Glutamatergic neuron (in vitro differentiated cells): ENCODE results near the gene PIP5K1C. TPM values are rescaled to one million over a fixed set of nuclear protein-coding genes. Genes with fewer than 3 reads are reported as not detected.

Experiments
- DNase-seq: peaks from one replicate; pipeline ENCODE4 v3.0.0; 2022
- H3K27ac Mint-ChIP-seq: one replicate; pipeline ENCODE4 v1.8.0; 2020; ENCODE audit warnings: mild to moderate bottlenecking, mixed read lengths, inconsistent platforms; ENCODE audit not compliant: unreplicated experiment
- H3K27me3 Mint-ChIP-seq: one replicate; pipeline ENCODE4 v1.8.0; 2020; ENCODE audit warnings: mild to moderate bottlenecking, moderate library complexity, mixed read lengths, inconsistent platforms; ENCODE audit not compliant: unreplicated experiment
- H3K36me3 Mint-ChIP-seq: one replicate; pipeline ENCODE4 v1.8.0; 2020; ENCODE audit warnings: mild to moderate bottlenecking, mixed read lengths, inconsistent platforms; ENCODE audit not compliant: unreplicated experiment
- H3K4me1 Mint-ChIP-seq: one replicate; pipeline ENCODE4 v1.8.0; 2020; ENCODE audit warnings: mild to moderate bottlenecking, low read depth, mixed read lengths, inconsistent platforms; ENCODE audit not compliant: unreplicated experiment
- H3K4me3 Mint-ChIP-seq: one replicate; pipeline ENCODE4 v1.8.0; 2020; ENCODE audit warnings: mild to moderate bottlenecking, mixed read lengths, inconsistent platforms; ENCODE audit not compliant: unreplicated experiment
- H3K9me3 Mint-ChIP-seq: one replicate; pipeline ENCODE4 v1.8.0; 2020; ENCODE audit warnings: mild to moderate bottlenecking, moderate library complexity, mixed read lengths, inconsistent platforms; ENCODE audit not compliant: unreplicated experiment
- total RNA-seq: library from RNA; stranded (reverse); fragmentation: NEBNext Ultra II Directional; extraction: Animal tissue kit (Norgen Biotek cat#: 25700); gene quantifications from one replicate; pipeline ENCODE4 v1.2.1, GENCODE V29; 2021; ENCODE audit not compliant: unreplicated experiment
- TF ChIP-seq, protein P1 (sequence below): fragments of 200-600 bp; sonication (generic); IDR thresholded peaks from one replicate; pipeline ENCODE4 v1.5.0; 2021; ENCODE audit not compliant: partially characterized antibody, unreplicated experiment

The PIP5K1C gene
- total RNA-seq, 1 donor from 2014 or later = 169 TPM

DNA sequence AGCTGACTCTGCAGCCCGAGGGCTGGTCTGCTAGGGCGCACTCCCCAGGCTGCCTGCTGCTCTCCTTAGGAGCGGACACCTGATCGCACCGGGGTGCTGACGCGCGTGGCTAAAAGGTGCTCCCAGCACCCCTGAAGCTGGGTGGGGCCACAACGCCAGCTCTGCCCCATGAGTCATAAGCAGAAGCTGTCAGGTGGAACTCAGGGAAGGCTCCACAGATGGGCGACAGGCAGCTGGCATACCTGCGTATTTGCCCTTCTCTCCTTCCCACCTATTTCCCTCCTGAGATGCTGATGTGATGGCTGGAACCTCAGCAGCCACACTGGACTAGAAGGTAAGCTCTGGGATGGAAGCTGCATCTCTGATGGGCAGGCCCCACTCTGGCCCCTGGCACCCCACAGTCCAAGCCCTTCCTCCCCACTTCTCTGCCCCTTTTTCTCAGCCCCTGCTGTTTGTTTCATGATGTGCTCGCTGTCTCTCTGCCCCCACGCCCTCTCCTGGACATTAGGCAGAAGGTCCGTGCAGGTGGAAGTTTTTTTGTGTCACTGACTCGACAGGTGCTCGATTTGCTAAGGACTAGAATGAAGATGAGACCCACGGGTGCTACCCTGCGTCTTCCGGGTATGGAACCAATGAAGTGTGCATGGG is 43.4 kb downstream of the PIP5K1C start:
- H3K27ac Mint-ChIP-seq = peak overlapping the region; percentile 98
- H3K4me1 Mint-ChIP-seq = peaks cover 17% of the 10 kb centered on the region
- peaks cover 27% of the 10 kb centered on the region for H3K9me3 Mint-ChIP-seq
- H3K36me3 Mint-ChIP-seq = peaks cover 7% of the 10 kb centered on the region
- TF ChIP-seq, protein P1, sequence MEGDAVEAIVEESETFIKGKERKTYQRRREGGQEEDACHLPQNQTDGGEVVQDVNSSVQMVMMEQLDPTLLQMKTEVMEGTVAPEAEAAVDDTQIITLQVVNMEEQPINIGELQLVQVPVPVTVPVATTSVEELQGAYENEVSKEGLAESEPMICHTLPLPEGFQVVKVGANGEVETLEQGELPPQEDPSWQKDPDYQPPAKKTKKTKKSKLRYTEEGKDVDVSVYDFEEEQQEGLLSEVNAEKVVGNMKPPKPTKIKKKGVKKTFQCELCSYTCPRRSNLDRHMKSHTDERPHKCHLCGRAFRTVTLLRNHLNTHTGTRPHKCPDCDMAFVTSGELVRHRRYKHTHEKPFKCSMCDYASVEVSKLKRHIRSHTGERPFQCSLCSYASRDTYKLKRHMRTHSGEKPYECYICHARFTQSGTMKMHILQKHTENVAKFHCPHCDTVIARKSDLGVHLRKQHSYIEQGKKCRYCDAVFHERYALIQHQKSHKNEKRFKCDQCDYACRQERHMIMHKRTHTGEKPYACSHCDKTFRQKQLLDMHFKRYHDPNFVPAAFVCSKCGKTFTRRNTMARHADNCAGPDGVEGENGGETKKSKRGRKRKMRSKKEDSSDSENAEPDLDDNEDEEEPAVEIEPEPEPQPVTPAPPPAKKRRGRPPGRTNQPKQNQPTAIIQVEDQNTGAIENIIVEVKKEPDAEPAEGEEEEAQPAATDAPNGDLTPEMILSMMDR = peak; percentile 16
- DNase-seq = no peak
- H3K27me3 Mint-ChIP-seq = peaks cover 16% of the 10 kb centered on the region
- H3K4me3 Mint-ChIP-seq = peak overlapping the region; percentile 46

DNA sequence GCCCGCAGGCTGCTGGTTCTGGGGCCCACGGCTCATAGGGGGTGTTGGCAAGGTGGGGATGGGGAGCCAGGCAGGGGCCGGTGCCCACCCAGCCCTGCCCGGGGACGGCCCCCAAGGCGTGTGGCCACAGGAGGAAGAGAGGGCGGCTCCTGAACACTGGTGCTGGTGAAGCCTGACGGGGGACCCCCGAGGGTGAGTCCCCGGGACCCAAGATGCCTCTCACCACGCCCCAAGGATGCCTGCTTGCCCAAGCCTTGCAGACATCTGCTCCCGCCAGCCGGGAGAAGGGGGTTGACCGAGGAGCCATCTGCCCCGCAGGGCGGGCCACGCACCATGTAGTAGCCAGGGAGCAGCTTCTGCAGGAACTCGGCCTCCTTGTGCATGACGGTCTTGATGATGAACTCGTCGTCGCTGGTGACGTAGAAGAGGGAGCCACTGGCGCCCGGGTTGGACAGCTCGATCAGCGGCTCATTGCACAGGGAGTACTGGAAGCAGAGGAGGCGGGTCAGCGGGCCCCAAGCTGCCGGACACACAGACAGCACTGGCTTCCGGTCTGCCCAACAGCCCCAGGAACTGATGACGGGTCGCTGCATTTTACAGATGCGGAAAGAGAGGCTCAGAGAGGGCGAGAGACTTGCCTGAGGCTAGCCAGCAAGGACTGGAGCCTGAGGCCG is 44.1 kb downstream of the PIP5K1C start:
- H3K9me3 Mint-ChIP-seq = peaks cover 28% of the 10 kb centered on the region
- H3K27me3 Mint-ChIP-seq = peaks cover 16% of the 10 kb centered on the region
- peak overlapping the region; percentile 98 for H3K27ac Mint-ChIP-seq
- H3K36me3 Mint-ChIP-seq = peaks cover 6% of the 10 kb centered on the region
- peak overlapping the region; percentile 55 for H3K4me3 Mint-ChIP-seq
- TF ChIP-seq, protein P1 = no peak
- DNase-seq = peak; percentile 88
- H3K4me1 Mint-ChIP-seq = peaks cover 17% of the 10 kb centered on the region

DNA sequence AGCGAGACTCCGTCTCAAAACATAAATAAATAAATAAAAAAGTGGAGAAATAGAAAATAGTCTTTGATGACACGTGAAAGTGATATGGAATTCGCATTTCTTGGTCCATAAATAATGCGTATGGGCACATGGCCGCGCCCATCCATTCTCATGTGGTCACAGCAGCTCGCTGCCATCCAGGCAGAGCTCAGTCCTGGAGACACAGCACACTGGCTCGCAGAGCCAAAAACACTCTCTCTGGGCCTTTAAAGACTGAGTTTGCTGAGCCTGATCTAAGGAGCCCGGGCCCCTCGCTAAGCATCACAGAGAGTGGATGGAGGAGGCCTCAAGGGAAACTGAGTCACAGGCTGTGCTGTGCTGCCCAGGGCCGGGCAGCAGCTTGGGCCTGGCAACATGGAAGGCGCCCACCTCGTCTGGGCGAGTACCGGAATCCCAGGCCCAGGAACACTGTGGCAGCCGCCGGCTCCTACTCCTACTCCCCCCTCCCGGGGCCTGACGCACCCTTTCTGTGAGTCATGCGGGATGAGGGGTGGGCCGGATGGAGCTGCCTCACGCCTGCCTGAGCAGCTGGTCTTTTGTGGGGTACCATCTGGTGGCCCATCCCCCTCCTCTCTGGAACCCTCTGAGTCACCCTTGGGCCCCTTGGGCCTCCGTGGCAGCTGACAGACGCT is 44.7 kb downstream of the PIP5K1C start:
- Mint-ChIP-seq H3K27ac (peak overlapping the region; percentile 98), H3K9me3 (peaks cover 28% of the 10 kb centered on the region), H3K4me3 (no peak overlapping the region), H3K4me1 (peaks cover 17% of the 10 kb centered on the region), H3K36me3 (no peaks in the 10 kb centered on the region), H3K27me3 (peaks cover 20% of the 10 kb centered on the region)
- DNase-seq = peak; percentile 94
- TF ChIP-seq, protein P1 = no peak

DNA sequence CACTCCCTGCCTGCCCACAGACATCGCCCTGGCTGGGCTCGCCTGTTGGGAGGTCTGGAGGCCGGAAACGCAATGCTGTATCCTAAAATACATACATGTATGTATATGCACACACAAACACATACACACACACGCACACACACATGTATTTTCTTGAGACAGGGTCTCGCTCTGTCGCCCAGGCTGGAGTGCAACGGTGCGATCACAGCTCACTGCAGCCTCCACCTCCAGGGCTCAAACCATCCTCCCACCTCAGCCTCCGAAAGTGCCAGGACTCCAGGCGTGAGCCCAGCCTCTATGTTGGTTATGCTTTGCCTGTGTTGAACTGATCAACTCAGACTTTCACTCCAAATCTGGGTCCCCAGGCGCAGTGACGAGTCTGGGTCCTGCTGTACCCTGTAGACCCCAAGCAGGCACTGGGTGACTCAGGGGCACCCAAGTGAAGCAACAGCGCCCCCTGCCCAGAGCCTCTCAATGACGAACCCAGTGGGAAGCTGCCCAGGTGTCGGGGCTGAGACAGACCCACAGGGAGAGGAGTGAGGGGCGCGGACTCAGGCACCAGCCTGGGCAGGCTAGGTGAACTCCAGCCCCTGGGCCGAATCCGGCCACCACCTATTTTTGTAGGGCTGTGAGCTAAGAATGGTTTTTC is 46.3 kb downstream of the PIP5K1C start:
- H3K9me3 Mint-ChIP-seq = peaks cover 24% of the 10 kb centered on the region
- peaks cover 20% of the 10 kb centered on the region for H3K27me3 Mint-ChIP-seq
- DNase-seq = peak; percentile 60
- TF ChIP-seq, protein P1 = peak; percentile 35
- peaks cover 10% of the 10 kb centered on the region for H3K4me1 Mint-ChIP-seq
- H3K36me3 Mint-ChIP-seq = no peaks in the 10 kb centered on the region
- peak overlapping the region; percentile 75 for H3K27ac Mint-ChIP-seq
- H3K4me3 Mint-ChIP-seq = no peak overlapping the region
